ENCODE results near the gene PLPP3. TPM values are rescaled to one million over a fixed set of nuclear protein-coding genes. Genes with fewer than 3 reads are reported as not detected.

The PLPP3 gene
- total RNA-seq, 1 experiment from 2014 or later = 3.4 TPM

DNA sequence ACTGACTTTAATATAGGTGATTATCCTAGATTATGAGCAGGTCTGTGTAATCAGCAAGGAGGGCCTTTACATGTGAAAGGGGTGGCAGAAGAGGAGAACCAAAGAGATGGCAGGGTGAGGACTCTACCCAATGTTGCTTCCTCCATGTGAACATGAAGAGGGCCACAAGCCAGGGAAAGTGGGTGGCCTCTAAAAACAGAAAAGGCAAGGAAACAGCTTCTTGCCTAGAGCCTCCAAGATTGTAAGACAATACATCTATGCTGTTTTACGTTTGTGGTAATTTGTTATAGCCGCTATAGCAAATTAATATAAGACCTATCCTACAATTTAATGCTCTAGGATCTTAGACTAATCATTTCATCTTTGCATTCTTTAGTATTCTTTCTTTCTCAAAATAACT lies 85.5 kb downstream of the PLPP3 start:
- Histone ChIP-seq H3K79me2 (ENCODE audit: insufficient read depth, low read length) (no peaks in the 10 kb centered on the region), H4K20me1 (ENCODE audit: insufficient read depth) (no peaks in the 10 kb centered on the region), H2AFZ (ENCODE audit: low read depth, low read length, poor library complexity, severe bottlenecking) (no peak overlapping the region), H3K27ac (ENCODE audit: low read depth, low read length) (no peak overlapping the region), H3K27me3 (ENCODE audit: insufficient read depth, low read length) (no peaks in the 10 kb centered on the region), H3K9me3 (ENCODE audit: control insufficient read depth in 1 of 2, insufficient read depth in 1 of 2, low read depth in 1 of 2, low read length in 2 of 2) (no peaks in the 10 kb centered on the region), H3K9me2 (ENCODE audit: insufficient read depth) (no peaks in the 10 kb centered on the region), H3K4me1 (ENCODE audit: control insufficient read depth in 1 of 2, insufficient read depth in 2 of 2, low read length in 2 of 2) (peaks cover 3 to 6% of the 10 kb centered on the region in 2 experiments; a peak in 2 of 4 replicates), H3K36me3 (ENCODE audit: control insufficient read depth in 1 of 2, insufficient read depth in 2 of 2, low read length in 2 of 2) (no peaks in the 10 kb centered on the region), H3K4me2 (ENCODE audit: low read length) (no peak overlapping the region), H3K4me3 (replicated peaks in 1 of 2; ENCODE audit: low read depth in 1 of 2, low read length in 2 of 2) (no peak overlapping the region), H3K9ac (ENCODE audit: low read length) (no peak overlapping the region)
- intact Hi-C loops (cut with micrococcal nuclease) = no loop called here
- DNase-seq (ENCODE audit: low read depth, low spot score) (no peak), ATAC-seq (no peak)
- TF ChIP-seq EGR1 (IDR thresholded peaks at IDR 0.05; ENCODE audit: low read depth) (no peak), CBX3 (IDR thresholded peaks at IDR 0.05; ENCODE audit: low read depth) (no peak), POLR2AphosphoS5 (IDR thresholded peaks at IDR 0.05; ENCODE audit: low read depth, low read length) (no peak), TCF7L2 (IDR thresholded peaks at IDR 0.05; ENCODE audit: borderline replicate concordance, extremely low read depth, insufficient read depth, insufficient read length) (no peak)
- ChIA-PET POLR2A (no interaction called here), CTCF (no interaction called here), RAD21 (ENCODE audit: low non-redundant PET in 1 of 2, low total read pairs in 2 of 2, uncharacterized antibody in 2 of 2, unreplicated experiment in 2 of 2) (no interaction called here)
- no TSS peak for BruUV-seq (replicated peaks)

DNA sequence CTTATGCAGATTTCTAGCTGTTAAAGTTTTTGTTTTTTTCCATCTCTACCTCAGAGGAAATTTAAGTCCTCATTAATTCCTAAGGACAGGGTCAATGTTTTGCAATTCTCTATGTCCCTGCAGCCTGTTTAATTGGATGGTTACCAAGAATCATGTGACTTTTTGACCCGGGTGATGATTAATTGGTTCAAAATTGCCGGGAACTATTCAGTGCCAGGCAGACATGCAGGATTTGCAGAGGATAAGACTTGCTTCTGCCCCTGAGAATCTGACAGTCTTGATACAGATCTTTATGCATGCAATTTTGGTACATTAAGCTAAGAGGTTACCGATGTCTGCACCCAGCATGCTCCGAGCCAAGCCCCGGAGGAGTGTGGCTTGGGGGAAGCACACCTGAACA lies 87.9 kb downstream of the PLPP3 start:
- POLR2A ChIA-PET = no interaction called here
- Histone ChIP-seq H3K9ac (ENCODE audit: low read length) (no peak overlapping the region), H3K4me2 (ENCODE audit: low read length) (no peak overlapping the region), H3K79me2 (ENCODE audit: insufficient read depth, low read length) (no peaks in the 10 kb centered on the region), H3K4me1 (ENCODE audit: control insufficient read depth in 1 of 2, insufficient read depth in 2 of 2, low read length in 2 of 2) (peaks cover 3 to 6% of the 10 kb centered on the region in 2 experiments; a peak in 2 of 4 replicates), H4K20me1 (ENCODE audit: insufficient read depth) (no peaks in the 10 kb centered on the region), H3K27me3 (ENCODE audit: insufficient read depth, low read length) (no peaks in the 10 kb centered on the region), H3K4me3 (replicated peaks in 1 of 2; ENCODE audit: low read depth in 1 of 2, low read length in 2 of 2) (no peak overlapping the region), H2AFZ (ENCODE audit: low read depth, low read length, poor library complexity, severe bottlenecking) (no peak overlapping the region), H3K9me3 (ENCODE audit: control insufficient read depth in 1 of 2, insufficient read depth in 1 of 2, low read depth in 1 of 2, low read length in 2 of 2) (no peaks in the 10 kb centered on the region), H3K36me3 (ENCODE audit: control insufficient read depth in 1 of 2, insufficient read depth in 2 of 2, low read length in 2 of 2) (no peaks in the 10 kb centered on the region), H3K9me2 (ENCODE audit: insufficient read depth) (no peaks in the 10 kb centered on the region), H3K27ac (ENCODE audit: low read depth, low read length) (no peak overlapping the region)
- DNase-seq (ENCODE audit: low read depth, low spot score) (no peak), ATAC-seq (no peak)
- CTCF ChIA-PET = no interaction called here
- no TSS peak for BruUV-seq (replicated peaks)
- intact Hi-C loops (cut with micrococcal nuclease) = no loop called here
- RAD21 ChIA-PET (ENCODE audit: low non-redundant PET in 1 of 2, low total read pairs in 2 of 2, uncharacterized antibody in 2 of 2, unreplicated experiment in 2 of 2) = no interaction called here
- TF ChIP-seq FOSL1 (IDR thresholded peaks at IDR 0.05; ENCODE audit: low read depth) (no peak), POLR2A (IDR thresholded peaks at IDR 0.05; ENCODE audit: borderline replicate concordance, extremely low read depth, insufficient read depth, insufficient read length) (no peak), JUND (IDR thresholded peaks at IDR 0.05) (no peak), ZNF274 (IDR thresholded peaks at IDR 0.05; ENCODE audit: low read depth, low read length) (no peak), SP1 (IDR thresholded peaks at IDR 0.05; ENCODE audit: low read depth) (no peak), ELF1 (IDR thresholded peaks at IDR 0.05; ENCODE audit: borderline replicate concordance, low read depth) (no peak), SRF (IDR thresholded peaks at IDR 0.05; ENCODE audit: low read depth) (no peak), ZFX (IDR thresholded peaks at IDR 0.05) (no peak), EGR1 (IDR thresholded peaks at IDR 0.05; ENCODE audit: low read depth) (no peak), CBX3 (IDR thresholded peaks at IDR 0.05; ENCODE audit: low read depth) (no peak), EZH2phosphoT487 (IDR thresholded peaks at IDR 0.05; ENCODE audit: borderline replicate concordance) (no peak), EZH2 (IDR thresholded peaks at IDR 0.05) (no peak), CEBPB (IDR thresholded peaks at IDR 0.05; ENCODE audit: low read depth) (no peak), POLR2AphosphoS5 (IDR thresholded peaks at IDR 0.05; ENCODE audit: low read depth, low read length) (no peak)
- TF ChIP-seq, protein P1, sequence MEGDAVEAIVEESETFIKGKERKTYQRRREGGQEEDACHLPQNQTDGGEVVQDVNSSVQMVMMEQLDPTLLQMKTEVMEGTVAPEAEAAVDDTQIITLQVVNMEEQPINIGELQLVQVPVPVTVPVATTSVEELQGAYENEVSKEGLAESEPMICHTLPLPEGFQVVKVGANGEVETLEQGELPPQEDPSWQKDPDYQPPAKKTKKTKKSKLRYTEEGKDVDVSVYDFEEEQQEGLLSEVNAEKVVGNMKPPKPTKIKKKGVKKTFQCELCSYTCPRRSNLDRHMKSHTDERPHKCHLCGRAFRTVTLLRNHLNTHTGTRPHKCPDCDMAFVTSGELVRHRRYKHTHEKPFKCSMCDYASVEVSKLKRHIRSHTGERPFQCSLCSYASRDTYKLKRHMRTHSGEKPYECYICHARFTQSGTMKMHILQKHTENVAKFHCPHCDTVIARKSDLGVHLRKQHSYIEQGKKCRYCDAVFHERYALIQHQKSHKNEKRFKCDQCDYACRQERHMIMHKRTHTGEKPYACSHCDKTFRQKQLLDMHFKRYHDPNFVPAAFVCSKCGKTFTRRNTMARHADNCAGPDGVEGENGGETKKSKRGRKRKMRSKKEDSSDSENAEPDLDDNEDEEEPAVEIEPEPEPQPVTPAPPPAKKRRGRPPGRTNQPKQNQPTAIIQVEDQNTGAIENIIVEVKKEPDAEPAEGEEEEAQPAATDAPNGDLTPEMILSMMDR (IDR thresholded peaks at IDR 0.05 in 2 of 3, conservative IDR thresholded peaks at IDR 0.05 in 1 of 3; ENCODE audit: borderline replicate concordance in 1 of 3, insufficient read depth in 1 of 3, low read depth in 2 of 3, low read length in 2 of 3) = no peak
- TF ChIP-seq, protein P2, sequence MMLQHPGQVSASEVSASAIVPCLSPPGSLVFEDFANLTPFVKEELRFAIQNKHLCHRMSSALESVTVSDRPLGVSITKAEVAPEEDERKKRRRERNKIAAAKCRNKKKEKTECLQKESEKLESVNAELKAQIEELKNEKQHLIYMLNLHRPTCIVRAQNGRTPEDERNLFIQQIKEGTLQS (IDR thresholded peaks at IDR 0.05) = no peak
- TF ChIP-seq, protein P3, sequence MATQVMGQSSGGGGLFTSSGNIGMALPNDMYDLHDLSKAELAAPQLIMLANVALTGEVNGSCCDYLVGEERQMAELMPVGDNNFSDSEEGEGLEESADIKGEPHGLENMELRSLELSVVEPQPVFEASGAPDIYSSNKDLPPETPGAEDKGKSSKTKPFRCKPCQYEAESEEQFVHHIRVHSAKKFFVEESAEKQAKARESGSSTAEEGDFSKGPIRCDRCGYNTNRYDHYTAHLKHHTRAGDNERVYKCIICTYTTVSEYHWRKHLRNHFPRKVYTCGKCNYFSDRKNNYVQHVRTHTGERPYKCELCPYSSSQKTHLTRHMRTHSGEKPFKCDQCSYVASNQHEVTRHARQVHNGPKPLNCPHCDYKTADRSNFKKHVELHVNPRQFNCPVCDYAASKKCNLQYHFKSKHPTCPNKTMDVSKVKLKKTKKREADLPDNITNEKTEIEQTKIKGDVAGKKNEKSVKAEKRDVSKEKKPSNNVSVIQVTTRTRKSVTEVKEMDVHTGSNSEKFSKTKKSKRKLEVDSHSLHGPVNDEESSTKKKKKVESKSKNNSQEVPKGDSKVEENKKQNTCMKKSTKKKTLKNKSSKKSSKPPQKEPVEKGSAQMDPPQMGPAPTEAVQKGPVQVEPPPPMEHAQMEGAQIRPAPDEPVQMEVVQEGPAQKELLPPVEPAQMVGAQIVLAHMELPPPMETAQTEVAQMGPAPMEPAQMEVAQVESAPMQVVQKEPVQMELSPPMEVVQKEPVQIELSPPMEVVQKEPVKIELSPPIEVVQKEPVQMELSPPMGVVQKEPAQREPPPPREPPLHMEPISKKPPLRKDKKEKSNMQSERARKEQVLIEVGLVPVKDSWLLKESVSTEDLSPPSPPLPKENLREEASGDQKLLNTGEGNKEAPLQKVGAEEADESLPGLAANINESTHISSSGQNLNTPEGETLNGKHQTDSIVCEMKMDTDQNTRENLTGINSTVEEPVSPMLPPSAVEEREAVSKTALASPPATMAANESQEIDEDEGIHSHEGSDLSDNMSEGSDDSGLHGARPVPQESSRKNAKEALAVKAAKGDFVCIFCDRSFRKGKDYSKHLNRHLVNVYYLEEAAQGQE (IDR thresholded peaks at IDR 0.05; ENCODE audit: low read depth) = no peak
